Measurements from ENCODE around the gene SELENOO.
"Not testable (repeated sequence)": the region's sequence is repeated elsewhere in the genome, so short reads cannot be mapped to it uniquely, and the experiment has no call there.

SELENOO gene

DNA sequence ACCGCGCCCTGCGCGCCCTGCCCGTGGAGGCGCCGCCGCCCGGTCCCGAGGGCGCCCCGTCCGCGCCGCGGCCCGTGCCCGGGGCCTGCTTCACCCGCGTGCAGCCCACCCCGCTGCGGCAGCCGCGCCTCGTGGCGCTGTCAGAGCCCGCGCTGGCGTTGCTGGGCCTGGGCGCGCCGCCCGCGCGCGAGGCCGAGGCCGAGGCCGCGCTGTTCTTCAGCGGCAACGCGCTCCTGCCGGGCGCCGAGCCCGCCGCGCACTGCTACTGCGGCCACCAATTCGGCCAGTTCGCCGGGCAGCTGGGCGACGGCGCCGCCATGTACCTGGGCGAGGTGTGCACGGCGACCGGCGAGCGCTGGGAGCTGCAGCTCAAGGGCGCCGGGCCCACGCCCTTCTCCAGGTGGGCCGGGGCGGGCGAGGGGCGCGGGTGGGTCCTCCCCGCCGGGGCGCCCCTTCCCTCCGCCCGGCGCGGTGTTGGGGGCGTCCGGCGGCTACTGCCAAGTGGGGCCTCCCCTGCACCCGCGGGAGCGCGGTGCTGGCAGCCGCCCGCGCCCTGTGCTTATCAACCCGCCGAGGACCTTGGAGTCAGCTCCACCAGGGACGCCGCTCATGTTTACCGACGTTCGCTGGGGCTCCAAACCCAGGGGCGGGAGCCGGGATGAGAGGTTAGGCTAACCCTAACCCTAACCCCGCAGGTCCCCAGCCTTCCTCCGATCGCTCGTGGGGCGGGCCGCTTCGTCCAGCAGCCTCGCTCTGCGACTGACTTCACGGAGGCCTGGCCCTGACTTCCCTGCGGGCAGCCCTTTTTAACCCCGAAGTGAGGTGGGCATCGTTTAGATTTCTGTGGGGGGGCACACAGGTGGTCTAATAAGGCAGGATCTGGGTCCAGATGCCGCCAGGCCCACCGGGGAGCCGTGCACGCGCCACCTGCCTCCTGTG is 649 bp downstream of the SELENOO start:
- no peak for DNase-seq (ENCODE audit: low spot score)

GRCh38 chr22:50202130-50202666 is 1.4 kb downstream of the SELENOO start:
- DNase-seq (ENCODE audit: low spot score), result no peak

DNA sequence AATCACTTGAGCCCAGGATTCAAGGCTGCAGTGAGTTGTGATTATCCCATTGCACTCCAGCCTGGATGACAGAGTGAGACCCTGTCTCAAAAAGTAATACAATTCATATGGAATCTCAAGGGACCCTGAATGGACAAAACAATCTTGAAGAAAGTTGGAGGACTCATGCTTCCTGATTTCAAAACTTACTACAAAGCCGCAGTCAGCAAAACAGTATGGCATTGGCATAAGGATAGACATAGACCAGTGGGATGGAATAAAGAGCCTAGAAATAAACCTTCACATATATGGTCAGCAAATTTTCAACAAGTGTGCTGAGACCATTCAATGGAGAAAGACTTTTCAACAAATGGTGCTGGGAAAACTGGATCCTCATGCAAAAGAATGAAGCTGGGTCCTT is 2.5 kb downstream of the SELENOO start:
- no peak for DNase-seq (ENCODE audit: low spot score)

GRCh38 chr22:50204571-50204970 is 3.8 kb downstream of the SELENOO start:
- DNase-seq (ENCODE audit: low spot score), result no peak

- not testable (repeated sequence) for DNase-seq (ENCODE audit: low spot score)
These were observed 4.2 kb downstream of the SELENOO start for GRCh38 chr22:50204998-50205397.

GRCh38 chr22:50205781-50206569 is 5.2 kb downstream of the SELENOO start:
- DNase-seq (ENCODE audit: low spot score), result no peak

DNA sequence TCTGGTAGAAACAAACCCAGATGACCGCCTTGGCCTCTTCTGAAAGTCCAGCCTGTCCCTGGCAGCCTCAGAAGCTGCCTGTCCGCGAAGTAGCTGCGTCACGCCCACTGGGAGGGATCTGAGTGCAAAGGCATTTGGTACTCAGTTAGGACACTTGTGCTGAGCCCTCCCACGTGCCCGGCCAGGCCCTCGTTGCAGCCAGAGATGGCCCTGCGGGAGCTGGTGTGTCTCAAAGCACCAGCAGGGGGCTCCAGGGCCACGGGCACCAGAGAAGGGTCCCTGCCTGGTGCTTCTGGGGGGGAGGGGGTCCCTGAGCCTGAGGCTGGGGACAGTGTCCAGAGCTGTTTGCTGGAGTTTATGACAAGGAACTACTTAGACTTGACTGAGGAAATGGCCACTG is 5.8 kb downstream of the SELENOO start:
- DNase-seq (ENCODE audit: low spot score), result no peak

- DNase-seq (ENCODE audit: low spot score), result no peak
These were observed 6.8 kb downstream of the SELENOO start for GRCh38 chr22:50207383-50208140.

DNA sequence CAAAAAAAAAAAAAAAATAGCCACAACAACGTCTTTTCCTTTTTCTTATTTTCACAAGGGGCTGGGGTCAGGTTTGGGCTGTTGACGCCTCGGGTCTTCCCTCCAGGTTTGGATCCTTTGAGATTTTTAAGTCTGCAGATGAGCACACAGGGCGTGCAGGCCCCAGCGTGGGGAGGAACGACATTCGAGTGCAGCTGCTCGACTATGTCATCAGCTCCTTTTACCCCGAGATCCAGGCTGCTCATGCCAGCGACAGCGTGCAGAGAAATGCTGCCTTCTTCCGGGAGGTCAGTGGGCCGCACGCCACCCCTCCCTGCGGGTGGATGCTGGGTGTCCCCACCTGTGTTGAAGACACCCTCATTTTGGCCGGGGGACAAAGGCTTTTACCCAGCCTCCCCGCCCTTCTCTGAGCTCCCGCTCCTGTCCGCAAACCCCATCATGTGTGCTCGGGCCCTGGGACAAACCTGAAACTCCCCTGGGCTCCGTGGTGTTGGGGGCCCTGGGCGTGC is 7.7 kb downstream of the SELENOO start:
- DNase-seq (ENCODE audit: low spot score), result no peak

- DNase-seq (ENCODE audit: low spot score), result no peak
These were observed 8.4 kb downstream of the SELENOO start for GRCh38 chr22:50208939-50209892.

GRCh38 chr22:50209893-50210292 is 9.1 kb downstream of the SELENOO start:
- DNase-seq (ENCODE audit: low spot score), result peak; percentile 85

DNA sequence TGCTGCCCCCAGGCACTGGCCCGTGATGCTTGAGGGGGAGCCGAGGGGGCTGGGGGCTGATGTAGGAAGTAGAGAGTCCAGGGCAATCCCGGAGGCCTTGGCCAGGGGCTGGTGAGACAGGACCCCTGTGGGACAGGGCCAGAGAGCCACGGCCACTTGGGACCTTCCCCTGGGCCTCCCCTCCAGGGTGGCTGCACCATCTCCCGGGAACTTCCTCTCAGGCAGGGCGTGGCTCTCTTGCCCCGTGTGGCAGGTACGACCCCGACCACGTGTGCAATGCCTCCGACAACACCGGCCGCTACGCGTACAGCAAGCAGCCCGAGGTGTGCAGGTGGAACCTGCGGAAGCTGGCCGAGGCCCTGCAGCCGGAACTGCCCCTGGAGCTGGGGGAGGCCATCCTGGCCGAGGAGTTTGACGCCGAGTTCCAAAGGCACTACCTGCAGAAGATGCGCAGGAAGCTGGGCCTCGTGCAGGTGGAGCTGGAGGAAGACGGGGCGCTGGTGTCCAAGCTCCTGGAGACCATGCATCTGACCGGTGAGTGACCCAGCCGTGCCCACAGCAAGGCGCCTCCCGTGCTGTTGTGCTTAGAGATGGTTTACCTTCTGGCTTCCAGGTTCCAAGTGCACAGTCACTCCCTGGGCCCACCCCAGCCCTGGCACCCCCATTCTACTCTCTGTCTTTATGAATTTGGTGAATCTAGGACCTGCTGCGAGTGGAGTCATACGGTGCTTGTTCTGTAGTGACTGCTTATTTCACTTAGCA is 9.7 kb downstream of the SELENOO start:
- no peak for DNase-seq (ENCODE audit: low spot score)

DNA sequence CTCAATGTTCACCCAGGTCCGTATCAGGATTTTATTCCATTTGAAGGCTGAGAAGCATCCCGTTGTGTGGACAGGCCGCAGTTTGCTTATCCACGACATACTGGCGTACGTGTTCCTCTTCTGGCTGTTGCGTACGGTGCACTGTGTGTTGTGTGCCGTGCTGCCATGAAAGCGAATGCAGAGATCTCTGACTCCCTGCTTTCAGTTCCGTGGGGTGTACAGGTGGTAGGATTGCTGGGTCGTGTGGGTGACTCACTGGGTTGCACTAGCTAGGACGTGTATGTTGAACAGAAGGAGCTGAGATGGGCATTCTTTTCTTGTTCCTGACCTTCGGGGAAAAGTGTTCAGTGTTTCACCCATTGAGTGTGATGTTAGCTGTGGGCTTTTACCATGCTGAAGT is 10.3 kb downstream of the SELENOO start:
- no peak for DNase-seq (ENCODE audit: low spot score)

DNA sequence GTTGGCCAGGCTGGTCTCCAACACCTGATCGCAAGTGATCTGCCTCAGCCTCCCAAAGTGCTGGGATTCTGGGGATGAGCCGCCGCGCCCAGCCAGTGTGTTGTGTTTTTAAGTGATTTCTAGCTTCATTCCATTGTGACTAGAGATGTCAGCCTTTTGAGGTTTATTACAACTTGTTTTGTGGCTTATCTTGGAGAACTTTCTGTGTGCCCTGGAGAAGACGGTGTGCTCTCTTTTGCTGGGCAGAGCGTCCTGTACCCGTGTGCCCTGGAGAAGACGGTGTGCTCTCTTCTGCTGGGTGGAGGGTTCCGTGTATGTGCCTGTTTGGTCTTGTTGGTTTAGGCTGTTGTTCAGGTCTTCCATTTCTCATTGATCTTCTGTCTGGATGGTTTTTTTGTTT is 12.5 kb downstream of the SELENOO start:
- no peak for DNase-seq (ENCODE audit: low spot score)

GRCh38 chr22:50215297-50216054 is 14.7 kb downstream of the SELENOO start:
- DNase-seq (ENCODE audit: low spot score), result no peak

GRCh38 chr22:50216055-50216683 is 15.4 kb downstream of the SELENOO start:
- no peak for DNase-seq (ENCODE audit: low spot score)

DNA sequence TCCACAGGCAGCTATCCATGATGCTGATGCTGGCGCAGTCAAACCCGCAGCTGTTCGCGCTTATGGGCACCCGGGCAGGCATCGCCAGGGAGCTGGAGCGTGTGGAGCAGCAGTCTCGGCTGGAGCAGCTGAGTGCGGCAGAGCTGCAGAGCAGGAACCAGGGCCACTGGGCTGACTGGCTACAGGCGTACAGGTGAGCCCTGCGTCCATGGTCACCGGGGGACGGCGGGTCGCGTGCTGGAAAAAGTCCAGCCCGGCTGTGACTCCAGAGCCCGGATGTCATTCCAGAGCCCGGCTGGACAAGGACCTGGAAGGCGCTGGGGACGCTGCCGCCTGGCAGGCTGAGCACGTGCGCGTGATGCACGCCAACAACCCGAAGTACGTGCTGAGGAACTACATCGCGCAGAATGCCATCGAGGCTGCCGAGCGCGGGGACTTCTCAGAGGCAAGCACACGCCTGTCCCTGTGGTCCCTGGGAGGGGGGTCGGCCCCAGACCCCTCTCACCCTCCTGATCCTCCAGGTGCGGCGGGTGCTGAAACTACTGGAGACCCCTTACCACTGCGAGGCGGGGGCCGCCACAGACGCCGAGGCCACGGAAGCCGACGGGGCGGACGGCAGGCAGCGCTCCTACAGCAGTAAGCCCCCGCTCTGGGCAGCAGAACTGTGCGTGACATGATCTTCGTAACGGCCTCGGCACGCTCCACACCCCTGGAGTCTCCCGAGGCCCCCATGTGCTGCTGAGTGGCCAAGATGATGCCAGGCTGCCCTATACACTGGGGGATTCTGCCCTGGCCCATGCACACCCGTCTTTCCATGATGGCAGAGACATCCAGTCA is 16.1 kb downstream of the SELENOO start:
- no peak for DNase-seq (ENCODE audit: low spot score)

Data from cerebellar cortex (tissue), 1 donor.